ENCODE measurements around the gene ITPK1. TPM values are rescaled to one million over a fixed set of nuclear protein-coding genes. Genes with fewer than 3 reads are reported as not detected.

Gene ITPK1
- polyA plus RNA-seq, 1 of the 3 experiments (the other 2 are of a cell fraction): 23.2 TPM

- H3K36me3 ChIP-seq (replicated peaks in 1 of 2; ENCODE audit: control insufficient read depth in 1 of 2, insufficient read depth in 2 of 2, low read length in 1 of 2): no peaks in the 10 kb centered on the region
- no peaks in the 10 kb centered on the region for H4K20me1 ChIP-seq (ENCODE audit: insufficient read depth)
- H3F3A ChIP-seq (replicated peaks; ENCODE audit: insufficient read depth): no peaks in the 10 kb centered on the region
- no peak overlapping the region for H2AFZ ChIP-seq (ENCODE audit: low read depth)
- CTCF ChIA-PET: interaction anchor here (1.5 kb wide), 1 partner anchor 16 kb away, joined by 5 read pairs; no protein-coding TSS in a partner anchor
- no peaks in the 10 kb centered on the region for H3K9me2 ChIP-seq
- TF ChIP-seq EZH2phosphoT487 (IDR thresholded peaks at IDR 0.05; ENCODE audit: borderline replicate concordance, low read depth): no peak
- TF ChIP-seq, protein P1, sequence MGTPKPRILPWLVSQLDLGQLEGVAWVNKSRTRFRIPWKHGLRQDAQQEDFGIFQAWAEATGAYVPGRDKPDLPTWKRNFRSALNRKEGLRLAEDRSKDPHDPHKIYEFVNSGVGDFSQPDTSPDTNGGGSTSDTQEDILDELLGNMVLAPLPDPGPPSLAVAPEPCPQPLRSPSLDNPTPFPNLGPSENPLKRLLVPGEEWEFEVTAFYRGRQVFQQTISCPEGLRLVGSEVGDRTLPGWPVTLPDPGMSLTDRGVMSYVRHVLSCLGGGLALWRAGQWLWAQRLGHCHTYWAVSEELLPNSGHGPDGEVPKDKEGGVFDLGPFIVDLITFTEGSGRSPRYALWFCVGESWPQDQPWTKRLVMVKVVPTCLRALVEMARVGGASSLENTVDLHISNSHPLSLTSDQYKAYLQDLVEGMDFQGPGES (IDR thresholded peaks at IDR 0.05; ENCODE audit: low read depth, low read length): no peak
- 93% methylated on average over 2 of the region's 2 CpGs for WGBS (ENCODE audit: low lambda C conversion rate)
- DNase-seq: no peak
- no peaks in the 10 kb centered on the region for H3K79me2 ChIP-seq (ENCODE audit: insufficient read depth)
- no peak overlapping the region for H3K4me3 ChIP-seq (ENCODE audit: low read depth in 2 of 2, low read length in 1 of 2)
- peaks cover 0 to 6% of the 10 kb centered on the region in 2 experiments; a peak in 1 of 4 replicates for H3K4me1 ChIP-seq (ENCODE audit: control insufficient read depth in 1 of 2, insufficient read depth in 2 of 2, low read depth in 1 of 2, low read length in 1 of 2)
- H3K9ac ChIP-seq: no peak overlapping the region
- no peak overlapping the region for H3K27ac ChIP-seq (ENCODE audit: low read depth in 2 of 2, low read length in 1 of 2)
- no peaks in the 10 kb centered on the region for H3K27me3 ChIP-seq (ENCODE audit: insufficient read depth)
- no peak overlapping the region for H3K4me2 ChIP-seq
- H3K9me3 ChIP-seq: no peaks in the 10 kb centered on the region
- POLR2A ChIA-PET: no interaction called here
These were observed 39.9 kb upstream of the ITPK1 start for GRCh38 chr14:93155667-93156066.

GRCh38 chr14:93153121-93153520, 37.4 kb upstream of the ITPK1 start:
- Histone ChIP-seq H3K79me2 (ENCODE audit: insufficient read depth) (no peaks in the 10 kb centered on the region), H3K4me2 (no peak overlapping the region), H3K4me1 (ENCODE audit: control insufficient read depth in 1 of 2, insufficient read depth in 2 of 2, low read depth in 1 of 2, low read length in 1 of 2) (peaks cover 0 to 3% of the 10 kb centered on the region in 2 experiments; a peak in 1 of 4 replicates), H3K36me3 (replicated peaks in 1 of 2; ENCODE audit: control insufficient read depth in 1 of 2, insufficient read depth in 2 of 2, low read length in 1 of 2) (no peaks in the 10 kb centered on the region), H3K4me3 (ENCODE audit: low read depth in 2 of 2, low read length in 1 of 2) (no peak overlapping the region), H2AFZ (ENCODE audit: low read depth) (no peak overlapping the region), H3K27ac (ENCODE audit: low read depth in 2 of 2, low read length in 1 of 2) (no peak overlapping the region), H3F3A (replicated peaks; ENCODE audit: insufficient read depth) (no peaks in the 10 kb centered on the region), H3K9ac (no peak overlapping the region), H3K9me3 (no peaks in the 10 kb centered on the region), H4K20me1 (ENCODE audit: insufficient read depth) (no peaks in the 10 kb centered on the region), H3K9me2 (no peaks in the 10 kb centered on the region), H3K27me3 (ENCODE audit: insufficient read depth) (no peaks in the 10 kb centered on the region)
- CTCF ChIA-PET: interaction anchor here (0.7 kb wide), 1 partner anchor 684 kb away, joined by 3 read pairs; no protein-coding TSS in a partner anchor
- POLR2A ChIA-PET: no interaction called here
- TF ChIP-seq YY1 (IDR thresholded peaks at IDR 0.05; ENCODE audit: low read depth): no peak
- TF ChIP-seq, protein P2, sequence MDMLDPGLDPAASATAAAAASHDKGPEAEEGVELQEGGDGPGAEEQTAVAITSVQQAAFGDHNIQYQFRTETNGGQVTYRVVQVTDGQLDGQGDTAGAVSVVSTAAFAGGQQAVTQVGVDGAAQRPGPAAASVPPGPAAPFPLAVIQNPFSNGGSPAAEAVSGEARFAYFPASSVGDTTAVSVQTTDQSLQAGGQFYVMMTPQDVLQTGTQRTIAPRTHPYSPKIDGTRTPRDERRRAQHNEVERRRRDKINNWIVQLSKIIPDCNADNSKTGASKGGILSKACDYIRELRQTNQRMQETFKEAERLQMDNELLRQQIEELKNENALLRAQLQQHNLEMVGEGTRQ (IDR thresholded peaks at IDR 0.05; ENCODE audit: borderline replicate concordance, low read depth, low read length): no peak
- no peak for DNase-seq
- WGBS (ENCODE audit: low lambda C conversion rate): 61% methylated on average over 7 of the region's 7 CpGs

- Histone ChIP-seq H3K9ac (no peak overlapping the region), H3K27ac (ENCODE audit: low read depth in 2 of 2, low read length in 1 of 2) (no peak overlapping the region), H3K79me2 (ENCODE audit: insufficient read depth) (no peaks in the 10 kb centered on the region), H3K4me2 (no peak overlapping the region), H3K27me3 (ENCODE audit: insufficient read depth) (no peaks in the 10 kb centered on the region), H3K9me2 (no peaks in the 10 kb centered on the region), H3K4me1 (ENCODE audit: control insufficient read depth in 1 of 2, insufficient read depth in 2 of 2, low read depth in 1 of 2, low read length in 1 of 2) (no peaks in the 10 kb centered on the region; a peak in 1 of 4 replicates), H4K20me1 (ENCODE audit: insufficient read depth) (no peaks in the 10 kb centered on the region), H3K36me3 (replicated peaks in 1 of 2; ENCODE audit: control insufficient read depth in 1 of 2, insufficient read depth in 2 of 2, low read length in 1 of 2) (no peaks in the 10 kb centered on the region), H2AFZ (ENCODE audit: low read depth) (no peak overlapping the region), H3K4me3 (ENCODE audit: low read depth in 2 of 2, low read length in 1 of 2) (no peak overlapping the region), H3K9me3 (no peaks in the 10 kb centered on the region), H3F3A (replicated peaks; ENCODE audit: insufficient read depth) (no peaks in the 10 kb centered on the region)
- 63% methylated on average over 16 of the region's 16 CpGs for WGBS (ENCODE audit: low lambda C conversion rate)
- ChIA-PET CTCF (interaction anchor here (0.6 to 1.8 kb wide), 3 partner anchors 10 to 11 kb away, joined by 3 read pairs; no protein-coding TSS in a partner anchor), POLR2A (no interaction called here)
- DNase-seq: no peak
- TF ChIP-seq JUND (IDR thresholded peaks at IDR 0.05): no peak
- no peak for TF ChIP-seq FOXJ3 (CRISPR knock-in tag; IDR thresholded peaks at IDR 0.05)
- TF ChIP-seq ELF1 (IDR thresholded peaks at IDR 0.05): no peak
- TF ChIP-seq ZBTB33 (IDR thresholded peaks at IDR 0.05; ENCODE audit: borderline replicate concordance, low read depth): no peak
- TF ChIP-seq NRF1 (IDR thresholded peaks at IDR 0.05; ENCODE audit: low read depth, low read length): no peak
- no peak for TF ChIP-seq POLR2AphosphoS5 (IDR thresholded peaks at IDR 0.05; ENCODE audit: low read depth, low read length)
- no peak for TF ChIP-seq TCF12 (IDR thresholded peaks at IDR 0.05)
- TF ChIP-seq RXRA (IDR thresholded peaks at IDR 0.05; ENCODE audit: borderline replicate concordance, low read depth): no peak
- TF ChIP-seq PBX3 (IDR thresholded peaks at IDR 0.05): no peak
- TF ChIP-seq YY1 (IDR thresholded peaks at IDR 0.05; ENCODE audit: low read depth): no peak
- no peak for TF ChIP-seq TEAD4 (IDR thresholded peaks at IDR 0.05; ENCODE audit: borderline replicate concordance, insufficient read depth)
- TF ChIP-seq RCOR1 (IDR thresholded peaks at IDR 0.05; ENCODE audit: low read length): no peak
These were observed 34.8 kb upstream of the ITPK1 start for GRCh38 chr14:93150227-93151208.

Measured in SK-N-SH (cell line).